Spinal cord (tissue), 10 donors: ENCODE results near the gene HCST. TPM values are rescaled to one million over a fixed set of nuclear protein-coding genes. Genes with fewer than 3 reads are reported as not detected.

Source experiments
- DNase-seq, 6 donors: peaks; one replicate each; pipeline versions ENCODE4 v3.0.0 to v3.0.0-alpha.2; 2013 to 2015; ENCODE audit warnings: low spot score in 6 of 6, low read depth in 4 of 6
- H3K27ac ChIP-seq: one replicate; pipeline ENCODE4 v1.5.1; 2013; ENCODE audit warnings: low read depth, low read length, control low read depth
- H3K27me3 ChIP-seq: one replicate; pipeline ENCODE4 v1.6.1; 2013; ENCODE audit warnings: low read length; ENCODE audit not compliant: control insufficient read depth, insufficient read depth
- H3K36me3 ChIP-seq: one replicate; pipeline ENCODE4 v1.6.1; 2013; ENCODE audit warnings: low read length; ENCODE audit not compliant: control insufficient read depth, insufficient read depth
- H3K4me1 ChIP-seq: one replicate; pipeline ENCODE4 v1.6.1; 2013; ENCODE audit warnings: low read length; ENCODE audit not compliant: control insufficient read depth, insufficient read depth
- H3K4me3 ChIP-seq: one replicate; pipeline ENCODE4 v1.5.1; 2013; ENCODE audit warnings: low read depth, low read length, control low read depth
- H3K9me3 ChIP-seq: one replicate; pipeline ENCODE4 v1.6.1; 2013; ENCODE audit warnings: low read length; ENCODE audit not compliant: control insufficient read depth, insufficient read depth
- WGBS: methylation state at CpG from one replicate; pipeline ENCODE4 v1.1.5; 2013; ENCODE audit warnings: missing lambda C conversion rate; ENCODE audit not compliant: insufficient coverage; 5-methylcytosine and 5-hydroxymethylcytosine counted together
- long read RNA-seq, 4 donors: transcript quantifications; one replicate each; lab custom pipeline, GENCODE V29; 2026
- polyA plus RNA-seq, 2 donors: library from polyadenylated mRNA; unstranded; fragments of 120-200 nt; gene quantifications; one replicate each; pipeline ENCODE4 v1.2.1, GENCODE V29; 2013; ENCODE audit not compliant: insufficient read length in 2 of 2
- total RNA-seq, 2 donors: library from RNA; depleted of rRNA in 1 of 2; stranded (reverse); fragments of 120-200 nt in 1 of 2; fragments of >200 nt in 1 of 2; gene quantifications; one replicate each; pipeline versions ENCODE4 v1.2.3 to v1.2.4, GENCODE V29; 2013 to 2014
- donor health status: healthy.

Gene HCST
- total RNA-seq, result 1 to 10 TPM; 1.9 to 3.5 TPM
- 1 to 10 TPM; 3.7 to 4.0 TPM for polyA plus RNA-seq
- long read RNA-seq, donor 1, partial matches to known transcripts, result 0 of 3 reads
- long read RNA-seq, donor 1, other reads (novel, unspliced or antisense), result 0 of 3 reads
- long read RNA-seq, donor 2, partial matches to known transcripts, result 0 of 1 reads
- long read RNA-seq, donor 2, other reads (novel, unspliced or antisense), result 0 of 1 reads
- long read RNA-seq, donor 3, partial matches to known transcripts, result 0 of 1 reads
- long read RNA-seq, donor 3, other reads (novel, unspliced or antisense), result 0 of 1 reads
- long read RNA-seq, donor 4, transcript HCST-201 (4 exons, 613 nt), result major isoform, 5 of 5 reads
- long read RNA-seq, donor 4, partial matches to known transcripts, result 0 of 5 reads
- long read RNA-seq, donor 4, other reads (novel, unspliced or antisense), result 0 of 5 reads

- WGBS, result 44% methylated on average over 6 of the region's 6 CpGs
- no peak within 1 kb of the TSS for H3K4me3 ChIP-seq
- H3K27me3 ChIP-seq, result peaks cover 4% of the 10 kb centered on the region
- H3K4me1 ChIP-seq, result peaks cover 47% of the 10 kb centered on the region
- no peaks in the 10 kb centered on the region for H3K9me3 ChIP-seq
- peaks cover 8% of the 10 kb centered on the region for H3K36me3 ChIP-seq
- DNase-seq, result no peak
- peak within 1 kb of the TSS; percentile 88 for H3K27ac ChIP-seq
These were observed at the start of gene HCST for GRCh38 chr19:35901854-35902661. Gene HCST, plus strand, starts transcription at chr19:35902529. Its CDS starts 65 bp downstream, at chr19:35902594.

- peaks cover 26% of the 10 kb centered on the region for H3K4me1 ChIP-seq
- no peaks in the 10 kb centered on the region for H3K9me3 ChIP-seq
- H3K27me3 ChIP-seq, result peaks cover 13% of the 10 kb centered on the region
- WGBS, result 99% methylated on average over 6 of the region's 8 CpGs
- H3K27ac ChIP-seq, result no peak overlapping the region
- no peaks in the 10 kb centered on the region for H3K36me3 ChIP-seq
- no peak for DNase-seq
- no peak overlapping the region for H3K4me3 ChIP-seq
These were observed 49.1 kb upstream of the HCST start for GRCh38 chr19:35853038-35853756.

GRCh38 chr19:35856546-35857149 is 45.7 kb upstream of the HCST start, which contains the start of gene KIRREL2:
Gene KIRREL2, plus strand, starts transcription at chr19:35856911. Its CDS starts 209 bp downstream, at chr19:35857120.
- peak in 2 of 6 donors; percentile 74 to 78 for DNase-seq
- H3K9me3 ChIP-seq, result no peaks in the 10 kb centered on the region
- peaks cover 32% of the 10 kb centered on the region for H3K4me1 ChIP-seq
- H3K27ac ChIP-seq, result no peak within 1 kb of the TSS
- H3K27me3 ChIP-seq, result peaks cover 30% of the 10 kb centered on the region
- whole genome bisulfite sequencing, result 1% methylated on average over 41 of the region's 42 CpGs
- H3K4me3 ChIP-seq, result peak within 1 kb of the TSS; percentile 54
- peaks cover 17% of the 10 kb centered on the region for H3K36me3 ChIP-seq

GRCh38 chr19:35858311-35858710 is 44.0 kb upstream of the HCST start:
- peaks cover 33% of the 10 kb centered on the region for H3K27me3 ChIP-seq

GRCh38 chr19:35859414-35859813 is 42.9 kb upstream of the HCST start:
- Histone ChIP-seq H3K9me3 (no peaks in the 10 kb centered on the region), H3K27me3 (peaks cover 33% of the 10 kb centered on the region), H3K27ac (no peak overlapping the region), H3K4me1 (peaks cover 35% of the 10 kb centered on the region), H3K4me3 (no peak overlapping the region), H3K36me3 (peaks cover 27% of the 10 kb centered on the region)
- no peak for DNase-seq
- WGBS, result 82% methylated on average over 4 of the region's 4 CpGs

More at GRCh38 chr19:35858311-35858710, 44.0 kb upstream of the HCST start:
- Histone ChIP-seq H3K4me3 (no peak overlapping the region), H3K36me3 (peaks cover 27% of the 10 kb centered on the region), H3K9me3 (no peaks in the 10 kb centered on the region), H3K4me1 (peaks cover 35% of the 10 kb centered on the region), H3K27ac (no peak overlapping the region)
- no peak for DNase-seq
- 84% methylated on average over 5 of the region's 6 CpGs for WGBS

GRCh38 chr19:35860436-35860817 is 41.9 kb upstream of the HCST start:
- Histone ChIP-seq H3K4me1 (peaks cover 29% of the 10 kb centered on the region), H3K27me3 (peaks cover 33% of the 10 kb centered on the region), H3K36me3 (peaks cover 27% of the 10 kb centered on the region), H3K27ac (no peak overlapping the region), H3K9me3 (no peaks in the 10 kb centered on the region), H3K4me3 (no peak overlapping the region)
- 36% methylated on average over 24 of the region's 24 CpGs for WGBS
- no peak for DNase-seq

GRCh38 chr19:35860818-35861639 is 41.3 kb upstream of the HCST start:
- peaks cover 27% of the 10 kb centered on the region for H3K36me3 ChIP-seq
- WGBS, result 39% methylated on average over 50 of the region's 55 CpGs
- peak in 1 of 6 donors; percentile 30 for DNase-seq
- H3K9me3 ChIP-seq, result no peaks in the 10 kb centered on the region
- peaks cover 23% of the 10 kb centered on the region for H3K4me1 ChIP-seq
- H3K4me3 ChIP-seq, result peak overlapping the region; percentile 12
- H3K27ac ChIP-seq, result peak overlapping the region; percentile 25
- peaks cover 30% of the 10 kb centered on the region for H3K27me3 ChIP-seq

- Histone ChIP-seq H3K36me3 (peaks cover 27% of the 10 kb centered on the region), H3K27me3 (peaks cover 23% of the 10 kb centered on the region), H3K4me1 (peaks cover 16% of the 10 kb centered on the region), H3K9me3 (no peaks in the 10 kb centered on the region), H3K27ac (no peak overlapping the region), H3K4me3 (peak overlapping the region; percentile 12)
- WGBS, result 63% methylated on average over 19 of the region's 19 CpGs
- DNase-seq, result no peak
These were observed 40.6 kb upstream of the HCST start for GRCh38 chr19:35861640-35862160.
